ENCODE data around the gene SLC39A11. TPM values are rescaled to one million over a fixed set of nuclear protein-coding genes. Genes with fewer than 3 reads are reported as not detected.

SLC39A11 gene
- total RNA-seq, 1 experiment from 2014 or later, result 46.4 TPM

GRCh38 chr17:73061161-73061560 is 31.3 kb downstream of the SLC39A11 start:
- Histone ChIP-seq H3K27me3 (ENCODE audit: insufficient read depth, low read length) (no peaks in the 10 kb centered on the region), H3K4me1 (ENCODE audit: control insufficient read depth in 1 of 2, insufficient read depth in 2 of 2, low read length in 2 of 2) (peaks cover 19 to 29% of the 10 kb centered on the region in 2 experiments), H4K20me1 (ENCODE audit: insufficient read depth) (no peaks in the 10 kb centered on the region), H3K9ac (ENCODE audit: low read length) (no peak overlapping the region), H3K9me2 (ENCODE audit: insufficient read depth) (no peaks in the 10 kb centered on the region), H3K4me2 (ENCODE audit: low read length) (no peak overlapping the region), H3K4me3 (replicated peaks in 1 of 2; ENCODE audit: low read depth in 1 of 2, low read length in 2 of 2) (no peak overlapping the region), H3K27ac (ENCODE audit: low read depth, low read length) (no peak overlapping the region), H3K9me3 (ENCODE audit: control insufficient read depth in 1 of 2, insufficient read depth in 1 of 2, low read depth in 1 of 2, low read length in 2 of 2) (no peaks in the 10 kb centered on the region), H2AFZ (ENCODE audit: low read depth, low read length, poor library complexity, severe bottlenecking) (no peak overlapping the region), H3K79me2 (ENCODE audit: insufficient read depth, low read length) (no peaks in the 10 kb centered on the region), H3K36me3 (ENCODE audit: control insufficient read depth in 1 of 2, insufficient read depth in 2 of 2, low read length in 2 of 2) (no peaks in the 10 kb centered on the region)
- POLR2A ChIA-PET, result interaction anchor here (1.3 kb wide), 1 partner anchor 10 kb away, joined by 3 read pairs; no protein-coding TSS in a partner anchor
- TF ChIP-seq, protein P1, sequence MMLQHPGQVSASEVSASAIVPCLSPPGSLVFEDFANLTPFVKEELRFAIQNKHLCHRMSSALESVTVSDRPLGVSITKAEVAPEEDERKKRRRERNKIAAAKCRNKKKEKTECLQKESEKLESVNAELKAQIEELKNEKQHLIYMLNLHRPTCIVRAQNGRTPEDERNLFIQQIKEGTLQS (IDR thresholded peaks at IDR 0.05), result no peak
- TF ChIP-seq EGR1 (IDR thresholded peaks at IDR 0.05; ENCODE audit: low read depth) (no peak), FOSL1 (IDR thresholded peaks at IDR 0.05; ENCODE audit: low read depth) (no peak), ELF1 (IDR thresholded peaks at IDR 0.05; ENCODE audit: borderline replicate concordance, low read depth) (no peak), CBX3 (IDR thresholded peaks at IDR 0.05; ENCODE audit: low read depth) (no peak), ZNF274 (IDR thresholded peaks at IDR 0.05; ENCODE audit: low read depth, low read length) (no peak), ZFX (IDR thresholded peaks at IDR 0.05) (no peak), ZBTB33 (IDR thresholded peaks at IDR 0.05; ENCODE audit: extremely low read depth, insufficient replicate concordance, low read length) (no peak), POLR2AphosphoS5 (IDR thresholded peaks at IDR 0.05; ENCODE audit: low read depth, low read length) (no peak), CEBPB (IDR thresholded peaks at IDR 0.05; ENCODE audit: low read depth) (no peak), SP1 (IDR thresholded peaks at IDR 0.05; ENCODE audit: low read depth) (no peak)
- TF ChIP-seq, protein P2, sequence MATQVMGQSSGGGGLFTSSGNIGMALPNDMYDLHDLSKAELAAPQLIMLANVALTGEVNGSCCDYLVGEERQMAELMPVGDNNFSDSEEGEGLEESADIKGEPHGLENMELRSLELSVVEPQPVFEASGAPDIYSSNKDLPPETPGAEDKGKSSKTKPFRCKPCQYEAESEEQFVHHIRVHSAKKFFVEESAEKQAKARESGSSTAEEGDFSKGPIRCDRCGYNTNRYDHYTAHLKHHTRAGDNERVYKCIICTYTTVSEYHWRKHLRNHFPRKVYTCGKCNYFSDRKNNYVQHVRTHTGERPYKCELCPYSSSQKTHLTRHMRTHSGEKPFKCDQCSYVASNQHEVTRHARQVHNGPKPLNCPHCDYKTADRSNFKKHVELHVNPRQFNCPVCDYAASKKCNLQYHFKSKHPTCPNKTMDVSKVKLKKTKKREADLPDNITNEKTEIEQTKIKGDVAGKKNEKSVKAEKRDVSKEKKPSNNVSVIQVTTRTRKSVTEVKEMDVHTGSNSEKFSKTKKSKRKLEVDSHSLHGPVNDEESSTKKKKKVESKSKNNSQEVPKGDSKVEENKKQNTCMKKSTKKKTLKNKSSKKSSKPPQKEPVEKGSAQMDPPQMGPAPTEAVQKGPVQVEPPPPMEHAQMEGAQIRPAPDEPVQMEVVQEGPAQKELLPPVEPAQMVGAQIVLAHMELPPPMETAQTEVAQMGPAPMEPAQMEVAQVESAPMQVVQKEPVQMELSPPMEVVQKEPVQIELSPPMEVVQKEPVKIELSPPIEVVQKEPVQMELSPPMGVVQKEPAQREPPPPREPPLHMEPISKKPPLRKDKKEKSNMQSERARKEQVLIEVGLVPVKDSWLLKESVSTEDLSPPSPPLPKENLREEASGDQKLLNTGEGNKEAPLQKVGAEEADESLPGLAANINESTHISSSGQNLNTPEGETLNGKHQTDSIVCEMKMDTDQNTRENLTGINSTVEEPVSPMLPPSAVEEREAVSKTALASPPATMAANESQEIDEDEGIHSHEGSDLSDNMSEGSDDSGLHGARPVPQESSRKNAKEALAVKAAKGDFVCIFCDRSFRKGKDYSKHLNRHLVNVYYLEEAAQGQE (IDR thresholded peaks at IDR 0.05; ENCODE audit: low read depth), result no peak
- no peak for DNase-seq (ENCODE audit: low read depth, low spot score)
- RAD21 ChIA-PET (ENCODE audit: low non-redundant PET in 1 of 2, low total read pairs in 2 of 2, uncharacterized antibody in 2 of 2, unreplicated experiment in 2 of 2), result no interaction called here
- intact Hi-C loops (cut with micrococcal nuclease), result no loop called here
- ATAC-seq, result no peak
- no TSS peak for BruUV-seq (replicated peaks)
- CTCF ChIA-PET, result no interaction called here
